GM19193 (cell line): Measurements from ENCODE around the gene PLEKHA7.

Experiments
- POLR2A ChIP-seq: IDR thresholded peaks from 4 replicates; pipeline ENCODE4 v1.6.1; 2011; ENCODE audit not compliant: insufficient read depth, insufficient read length; ENCODE audit errors: extremely low read depth

The PLEKHA7 gene

GRCh38 chr11:16968196-16968595 is 46.0 kb downstream of the PLEKHA7 start:
- no peak for TF ChIP-seq POLR2A

GRCh38 chr11:16966930-16967671 is 47.1 kb downstream of the PLEKHA7 start:
- no peak for TF ChIP-seq POLR2A

- no peak for TF ChIP-seq POLR2A
Measured at GRCh38 chr11:16964501-16964900, 49.7 kb downstream of the PLEKHA7 start.

- TF ChIP-seq POLR2A = no peak
Measured at GRCh38 chr11:16963316-16963876, 50.8 kb downstream of the PLEKHA7 start.

GRCh38 chr11:16962146-16962545 is 52.1 kb downstream of the PLEKHA7 start:
- no peak for TF ChIP-seq POLR2A

- no peak for TF ChIP-seq POLR2A
Measured at GRCh38 chr11:16960250-16960649, 54.0 kb downstream of the PLEKHA7 start.

GRCh38 chr11:16959602-16960001 is 54.6 kb downstream of the PLEKHA7 start:
- TF ChIP-seq POLR2A = no peak

DNA sequence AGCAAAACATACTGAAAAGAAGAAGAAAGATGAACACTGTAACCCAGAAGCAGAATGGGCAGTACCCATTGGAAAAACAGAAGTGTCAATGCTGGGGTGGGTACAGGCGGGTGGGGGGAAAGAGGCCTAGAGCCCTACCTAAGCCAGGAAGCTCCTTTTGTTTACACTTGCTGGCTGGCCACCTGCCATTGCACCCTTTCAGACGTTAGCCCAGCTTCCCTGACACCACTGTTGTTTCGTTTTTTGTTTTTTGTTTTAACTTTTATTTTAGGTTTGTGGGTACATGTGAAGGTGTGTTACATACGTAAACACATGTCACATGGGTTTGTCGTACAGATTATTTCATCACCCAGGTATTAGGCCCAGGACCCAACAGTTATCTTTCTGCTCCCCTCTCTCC is 55.4 kb downstream of the PLEKHA7 start:
- no peak for TF ChIP-seq POLR2A

DNA sequence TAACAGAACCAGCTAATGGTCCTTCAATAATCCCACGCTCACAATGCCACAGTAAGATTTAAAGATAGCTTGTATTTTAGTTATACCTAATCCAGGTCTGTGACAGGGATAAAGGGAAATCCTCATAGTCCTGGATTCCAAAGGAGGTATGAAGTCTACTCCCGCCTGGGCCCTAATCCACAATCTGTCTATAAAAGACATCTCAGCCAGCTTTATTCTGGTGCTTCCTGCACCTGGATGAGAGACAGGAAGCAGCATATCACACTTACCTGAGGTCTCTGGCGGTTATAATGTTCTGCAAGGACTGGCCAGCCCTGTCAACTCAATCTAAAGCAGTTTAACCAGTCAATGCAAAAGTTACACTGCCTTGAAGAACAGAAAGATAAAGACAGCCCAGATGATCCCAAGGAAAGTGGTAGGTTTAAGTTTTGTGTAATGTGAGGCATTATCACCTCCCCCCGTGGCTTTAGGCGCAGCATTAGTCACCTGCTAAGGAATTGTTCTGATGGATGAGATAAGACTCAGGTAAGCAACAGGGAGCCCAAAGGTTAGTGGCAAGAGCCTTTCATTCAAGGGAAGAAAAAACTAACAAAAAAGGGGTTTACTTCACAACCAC is 57.6 kb downstream of the PLEKHA7 start:
- TF ChIP-seq POLR2A = no peak

- TF ChIP-seq POLR2A = no peak
Measured at GRCh38 chr11:16953663-16954062, 60.6 kb downstream of the PLEKHA7 start.

- TF ChIP-seq POLR2A = no peak
Measured at GRCh38 chr11:16946477-16947282, 67.5 kb downstream of the PLEKHA7 start.

DNA sequence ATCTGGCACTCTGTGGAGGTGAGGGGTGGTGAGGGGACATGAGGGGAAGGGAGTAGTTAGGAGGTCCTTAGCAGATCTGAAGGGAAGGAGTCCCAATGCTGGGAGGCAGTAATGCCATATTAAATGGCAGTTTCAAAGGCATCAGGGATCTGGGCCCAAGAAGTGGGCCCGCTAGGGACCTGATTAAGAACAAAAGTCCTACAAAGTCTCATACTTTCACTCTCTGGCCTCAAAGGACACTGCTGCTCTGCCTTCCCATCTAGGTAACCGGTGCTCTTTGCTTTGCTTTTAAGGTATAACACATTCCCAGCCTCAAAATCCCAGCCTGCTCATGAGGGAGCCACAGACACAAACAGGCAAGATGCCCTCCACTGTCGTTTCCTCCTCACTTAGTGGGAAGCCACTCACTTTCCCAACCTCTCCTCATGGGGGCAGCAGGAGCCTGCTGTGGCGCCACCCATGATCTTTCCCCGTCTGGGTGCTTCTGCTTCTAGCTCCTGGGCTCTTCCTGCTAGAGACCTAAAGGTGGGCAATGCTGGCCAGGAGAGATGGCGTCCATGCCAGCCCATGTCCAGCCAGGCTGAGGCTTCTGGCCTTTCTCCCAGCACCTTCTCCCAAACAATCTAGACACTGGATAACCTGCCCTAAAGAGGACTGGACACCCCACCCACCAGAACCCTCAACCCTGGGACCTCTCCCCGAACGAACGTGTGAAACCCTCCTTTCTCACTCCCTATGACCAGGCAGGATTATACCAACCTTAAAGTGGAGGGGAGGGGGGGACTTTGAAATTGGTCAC is 68.3 kb downstream of the PLEKHA7 start:
- no peak for TF ChIP-seq POLR2A

DNA sequence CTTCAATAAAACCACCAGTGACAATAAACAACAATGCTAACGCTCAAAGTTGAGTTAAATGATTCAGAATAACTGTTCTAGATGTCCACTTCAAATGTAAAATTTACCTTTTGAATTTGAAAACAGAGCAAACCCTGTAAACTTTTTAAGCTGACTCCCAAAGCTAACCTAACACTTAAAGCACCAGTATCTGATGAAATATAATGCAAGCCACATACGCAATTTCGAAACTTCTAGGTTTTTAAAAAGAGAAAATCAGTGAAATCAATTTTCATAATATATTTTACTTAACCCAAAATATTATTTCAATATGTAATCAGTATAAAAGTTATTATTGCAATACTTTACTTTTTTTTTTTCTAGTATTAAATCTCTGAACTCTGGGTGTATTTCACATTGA is 71.3 kb downstream of the PLEKHA7 start:
- no peak for TF ChIP-seq POLR2A

DNA sequence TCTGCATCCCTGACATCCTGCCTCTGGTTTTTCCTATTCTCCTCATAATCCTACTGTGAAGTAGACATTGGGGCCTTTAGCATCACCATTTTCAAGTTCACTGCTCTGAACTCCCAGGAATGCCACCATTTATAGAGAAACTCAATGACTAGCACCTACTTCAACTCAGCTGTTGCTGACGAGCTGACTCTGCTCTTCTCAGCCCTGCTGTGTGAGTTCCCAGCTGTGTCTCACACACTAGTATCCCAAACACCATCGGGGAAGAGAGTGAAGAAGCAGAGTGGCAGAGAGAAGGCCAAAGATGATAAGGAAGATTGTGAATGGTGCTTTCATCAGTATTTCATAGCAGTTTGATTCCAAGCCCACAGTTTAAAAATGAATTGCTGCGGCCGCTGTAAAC is 71.9 kb downstream of the PLEKHA7 start:
- no peak for TF ChIP-seq POLR2A
